ENCODE data around the gene COPS3.

DNA sequence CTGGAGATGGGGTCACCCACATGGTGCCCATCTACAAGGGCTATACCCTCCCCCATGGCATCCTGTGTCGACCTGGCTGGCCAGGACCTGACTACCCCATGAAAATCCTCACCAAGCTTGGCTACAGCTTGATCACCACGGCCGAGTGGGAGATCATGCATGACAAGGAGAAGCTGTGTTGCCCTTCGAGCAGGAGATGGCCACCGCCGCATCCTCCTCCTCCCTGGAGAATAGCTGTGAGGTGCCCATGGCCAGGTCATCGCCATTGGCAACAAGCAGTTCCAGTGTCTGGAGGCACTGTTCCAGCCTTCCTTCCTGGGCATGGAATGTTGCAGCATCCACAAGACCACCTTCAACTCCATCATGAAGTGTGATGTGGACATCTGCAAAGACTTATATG lies 38.8 kb downstream of the COPS3 start:
- no peak for TF ChIP-seq YY1 (IDR thresholded peaks at IDR 0.05; ENCODE audit: low read depth)
- no peak for TF ChIP-seq CREB1 (IDR thresholded peaks at IDR 0.05; ENCODE audit: low read depth)
- TF ChIP-seq TEAD4 (IDR thresholded peaks at IDR 0.05): no peak
- TF ChIP-seq EP300 (IDR thresholded peaks at IDR 0.05; ENCODE audit: borderline replicate concordance): no peak
- no peak for TF ChIP-seq NFIC (IDR thresholded peaks at IDR 0.05)
